Measurements from ENCODE around the gene RTRAF.
A peak's percentile ranks its signal among the peaks of the same experiment; 100 is the strongest.

The RTRAF gene

DNA sequence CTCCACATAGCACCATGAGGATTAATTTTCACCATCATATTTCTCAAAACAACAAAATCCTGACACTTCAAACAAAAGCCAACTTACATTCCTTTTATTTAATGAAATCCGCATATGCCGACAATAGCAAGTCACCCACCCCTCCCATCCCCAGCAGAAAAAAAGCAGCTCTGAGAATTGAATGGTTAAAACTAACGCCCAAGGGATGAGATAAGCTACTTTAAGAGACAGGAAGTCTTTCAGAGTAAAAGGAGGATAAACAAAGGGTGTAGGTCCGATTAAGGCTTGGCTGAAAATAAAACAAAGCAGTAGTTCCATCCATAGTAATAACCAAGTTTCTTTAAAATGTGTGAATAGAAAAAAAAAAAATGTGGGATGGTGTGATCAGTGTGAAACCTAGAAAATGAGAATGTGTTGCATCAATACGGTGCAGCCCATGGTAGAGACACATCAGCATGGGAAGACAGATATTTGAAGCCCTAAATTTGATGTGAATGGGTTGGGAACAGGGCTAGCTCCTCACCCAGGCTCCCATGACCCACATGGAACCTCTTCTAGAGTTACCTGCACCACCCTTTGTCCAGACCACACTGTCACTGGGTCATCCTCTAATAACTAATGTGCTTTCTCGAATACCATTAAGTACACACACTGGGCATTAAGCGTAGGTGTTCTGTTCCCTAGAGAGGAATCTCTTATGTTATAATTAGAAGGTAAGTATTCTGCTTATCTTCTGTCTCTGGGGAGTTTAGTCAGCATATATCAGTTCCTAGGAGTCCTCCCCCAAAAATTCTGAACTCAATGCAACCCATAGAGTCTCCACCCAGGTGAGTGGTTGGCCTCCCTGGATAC is 31.7 kb downstream of the RTRAF start:
- no peak for DNase-seq (ENCODE audit: low read depth)

GRCh38 chr14:52021957-52022600 is 32.7 kb downstream of the RTRAF start:
- no peak for DNase-seq (ENCODE audit: low read depth)

GRCh38 chr14:52023518-52023917 is 34.2 kb downstream of the RTRAF start:
- no peak for DNase-seq (ENCODE audit: low read depth)

- no peak for DNase-seq (ENCODE audit: low read depth)
Observed at GRCh38 chr14:52025310-52025709, 36.0 kb downstream of the RTRAF start.

- no peak for DNase-seq (ENCODE audit: low read depth)
Observed at GRCh38 chr14:52026017-52026660, 36.8 kb downstream of the RTRAF start.

DNA sequence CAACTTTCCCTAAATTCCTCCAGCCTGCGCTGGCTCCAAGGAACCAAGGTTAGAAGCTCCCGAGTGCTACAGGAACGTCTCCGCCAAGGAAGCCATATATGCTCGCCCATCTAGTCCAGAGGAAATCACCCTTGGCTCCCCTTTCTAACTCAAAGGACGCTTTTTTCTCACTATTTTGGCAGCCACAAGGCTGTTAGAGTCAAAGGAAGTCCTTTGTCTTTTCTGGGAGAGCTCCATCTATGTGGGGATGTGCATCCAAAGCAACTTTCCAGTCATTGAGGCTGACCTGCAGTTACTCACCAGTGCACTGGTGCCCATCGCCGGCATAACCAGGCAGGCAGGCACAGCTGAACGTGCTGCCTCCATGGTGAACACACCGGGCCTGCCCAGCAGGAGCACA is 37.6 kb downstream of the RTRAF start:
- DNase-seq (ENCODE audit: low read depth): no peak

- DNase-seq (ENCODE audit: low read depth): no peak
Observed at GRCh38 chr14:52029881-52030280, 40.5 kb downstream of the RTRAF start.

GRCh38 chr14:52031781-52032180 is 42.4 kb downstream of the RTRAF start:
- DNase-seq (ENCODE audit: low read depth): no peak

GRCh38 chr14:52032204-52032801 is 43.0 kb downstream of the RTRAF start:
- no peak for DNase-seq (ENCODE audit: low read depth)

DNA sequence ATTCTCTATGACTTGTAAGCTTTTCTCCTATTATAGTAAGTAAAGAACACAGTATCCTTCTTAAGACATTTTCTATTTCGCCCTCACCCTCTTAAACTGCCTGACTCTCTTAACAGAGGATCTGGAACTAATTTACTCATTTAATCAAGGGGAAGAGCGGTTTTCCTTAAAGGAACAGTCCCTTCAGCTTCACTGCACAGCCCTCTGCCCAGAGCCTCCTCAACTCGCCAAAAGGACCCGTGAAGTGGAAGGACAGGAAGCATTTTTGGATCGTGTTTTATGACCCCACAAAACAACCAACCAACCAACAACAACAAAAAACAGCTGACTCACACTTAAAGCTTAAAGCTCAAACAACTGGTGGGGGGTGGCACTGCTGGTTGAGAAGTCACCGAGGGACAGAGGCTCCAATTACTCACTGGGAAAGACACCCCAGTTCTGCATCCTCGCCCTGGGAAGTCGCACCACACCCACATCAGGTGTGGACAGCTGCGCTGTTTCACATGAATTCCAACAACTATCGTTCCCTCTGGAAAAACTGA is 43.8 kb downstream of the RTRAF start:
- DNase-seq (ENCODE audit: low read depth): no peak

- DNase-seq (ENCODE audit: low read depth): no peak
Observed at GRCh38 chr14:52039124-52039815, 49.9 kb downstream of the RTRAF start.

DNA sequence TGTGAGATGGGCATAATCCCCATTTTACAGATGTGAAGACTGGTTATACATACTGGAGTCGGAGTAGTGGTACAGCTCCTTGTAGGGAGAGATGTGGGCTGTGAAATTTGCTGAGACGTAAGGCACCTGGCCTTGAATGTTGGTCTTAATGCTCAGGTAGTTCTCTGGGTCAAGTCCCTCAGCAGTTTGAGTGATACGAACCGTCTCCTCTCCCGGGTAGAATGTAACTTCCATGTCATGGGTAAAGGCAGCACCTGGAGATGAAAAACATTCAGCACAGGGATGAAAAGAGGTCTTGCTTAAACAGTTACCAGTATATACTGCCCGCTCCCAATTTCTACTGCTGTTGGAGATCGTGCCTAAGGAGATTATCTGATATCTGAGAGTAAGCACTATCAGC is 51.3 kb downstream of the RTRAF start:
- no peak for DNase-seq (ENCODE audit: low read depth)

DNA sequence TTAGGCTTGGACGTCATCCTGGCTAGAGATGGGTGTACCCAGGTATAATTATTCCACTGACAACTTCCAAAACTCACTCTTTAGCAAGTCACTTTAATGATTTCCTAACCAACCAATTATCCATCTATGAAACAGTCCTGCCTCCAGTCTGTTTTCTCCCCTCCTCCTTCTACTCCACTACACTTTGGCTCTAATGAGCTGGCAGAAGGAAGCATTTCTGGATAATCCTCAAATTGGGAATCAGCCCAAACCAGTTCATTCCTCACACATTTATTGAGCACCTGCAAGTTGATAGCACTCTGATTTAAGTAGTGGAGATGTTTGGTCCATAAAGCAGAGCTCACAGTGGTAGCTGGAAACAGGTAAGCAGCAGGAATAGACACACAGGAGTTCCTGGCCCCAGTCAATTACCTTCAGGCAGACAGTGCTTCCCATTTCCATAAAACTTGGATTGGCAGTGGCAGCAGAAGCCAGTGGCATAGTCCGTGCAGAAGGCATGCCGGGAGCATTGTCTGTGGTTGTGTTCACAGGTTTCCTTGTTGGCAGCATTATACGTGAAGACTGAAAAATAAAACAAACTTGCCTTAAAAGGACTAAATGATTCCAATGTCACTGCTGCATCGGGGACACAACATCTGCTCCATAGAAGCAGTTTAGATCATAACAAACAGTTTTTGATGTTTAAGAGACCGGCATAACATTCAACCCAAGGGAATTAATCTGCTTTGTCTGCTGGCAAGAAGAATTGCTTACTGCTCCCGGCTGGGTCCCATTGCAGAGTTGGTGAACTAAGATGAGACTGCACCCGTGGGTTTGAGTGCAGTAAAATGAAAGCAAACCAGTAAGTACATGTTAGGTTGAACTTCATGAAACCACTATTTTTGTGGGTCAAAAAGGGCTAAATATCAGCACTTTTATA is 53.3 kb downstream of the RTRAF start:
- no peak for DNase-seq (ENCODE audit: low read depth)

GRCh38 chr14:52043690-52044089 is 54.3 kb downstream of the RTRAF start:
- peak; percentile 20 for DNase-seq (ENCODE audit: low read depth)

- DNase-seq (ENCODE audit: low read depth): no peak
Observed at GRCh38 chr14:52044791-52045522, 55.6 kb downstream of the RTRAF start.

DNA sequence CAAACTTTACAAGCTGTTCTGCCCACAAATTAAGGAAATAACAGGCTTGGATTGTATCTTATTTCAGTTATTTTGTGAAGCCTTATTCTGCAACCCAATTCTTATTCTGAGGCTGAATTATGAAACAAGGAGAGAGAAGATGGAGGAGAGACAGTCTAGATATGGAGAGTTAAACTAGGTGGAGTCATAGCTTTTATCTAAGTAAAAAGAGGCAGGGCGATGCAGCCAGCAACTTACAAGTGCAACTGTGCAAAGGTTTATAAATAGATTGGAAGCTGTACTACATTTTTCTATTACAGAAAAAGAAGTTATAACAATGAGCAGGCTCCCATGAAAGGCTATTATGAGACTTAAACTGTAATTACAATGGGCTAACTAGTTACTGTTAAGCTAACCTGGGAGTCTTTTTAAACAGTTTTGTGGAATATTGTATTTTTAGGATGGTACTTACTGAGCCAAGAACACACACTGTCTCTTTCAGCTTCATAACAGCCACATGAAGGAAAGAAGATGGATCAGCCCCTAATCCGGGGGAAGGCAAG is 57.1 kb downstream of the RTRAF start:
- DNase-seq (ENCODE audit: low read depth): no peak

GRCh38 chr14:52048116-52048515 is 58.8 kb downstream of the RTRAF start:
- no peak for DNase-seq (ENCODE audit: low read depth)

DNA sequence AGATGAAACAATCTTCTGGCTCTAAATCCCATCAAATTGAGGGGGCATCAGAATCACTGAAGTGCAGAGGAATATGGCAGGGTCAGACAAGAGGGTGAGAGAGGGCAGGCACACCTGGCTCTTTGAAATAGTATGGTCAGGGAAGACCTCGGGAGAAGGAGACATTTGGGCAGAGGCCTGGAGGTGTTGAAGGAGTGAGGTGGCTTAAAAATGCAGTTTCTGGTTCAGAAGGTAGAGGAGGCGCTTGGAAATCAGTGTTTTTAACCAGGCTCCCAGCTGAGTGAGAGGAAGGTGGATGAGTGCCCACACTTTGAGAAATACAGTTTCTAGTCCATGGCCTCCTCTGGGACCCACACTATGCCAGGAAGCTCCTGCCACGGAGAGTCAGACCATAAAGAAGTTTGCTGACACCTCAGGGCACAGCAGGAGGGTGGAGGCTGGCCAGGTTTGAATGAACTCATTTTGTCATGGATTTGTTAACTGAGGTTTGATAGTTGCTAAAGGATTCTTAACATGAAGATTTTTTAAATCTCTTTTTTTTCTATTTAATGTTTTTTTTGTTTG is 59.4 kb downstream of the RTRAF start:
- no peak for DNase-seq (ENCODE audit: low read depth)

DNA sequence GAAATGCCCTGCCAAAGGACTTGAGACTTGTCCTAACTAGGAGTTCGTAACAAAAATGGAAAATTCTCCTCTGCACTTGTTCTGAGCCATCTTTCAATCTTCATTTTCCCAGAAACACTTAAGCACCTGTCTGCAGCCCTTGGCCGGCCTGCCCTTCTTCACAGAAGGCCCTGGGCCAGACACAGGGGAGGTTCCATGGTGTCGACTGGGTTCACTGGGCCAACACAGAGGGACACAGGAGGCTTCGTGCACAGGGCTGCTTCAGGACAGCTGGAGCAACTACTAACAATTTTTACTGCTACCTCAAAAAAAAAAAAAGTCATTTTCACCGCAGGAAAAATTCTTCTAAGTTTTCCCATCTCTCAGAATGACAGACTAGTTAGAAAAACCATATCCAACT is 59.9 kb downstream of the RTRAF start:
- no peak for DNase-seq (ENCODE audit: low read depth)
